GM18502 (cell line): ENCODE results near the gene EPHA4.

Experiments
- ATAC-seq: cut with Tn5 transposase; IDR thresholded peaks from one replicate; pipeline ENCODE4 v1.9.1; 2021; ENCODE audit warnings: mild to moderate bottlenecking; ENCODE audit not compliant: unreplicated experiment, poor library complexity

The EPHA4 gene

DNA sequence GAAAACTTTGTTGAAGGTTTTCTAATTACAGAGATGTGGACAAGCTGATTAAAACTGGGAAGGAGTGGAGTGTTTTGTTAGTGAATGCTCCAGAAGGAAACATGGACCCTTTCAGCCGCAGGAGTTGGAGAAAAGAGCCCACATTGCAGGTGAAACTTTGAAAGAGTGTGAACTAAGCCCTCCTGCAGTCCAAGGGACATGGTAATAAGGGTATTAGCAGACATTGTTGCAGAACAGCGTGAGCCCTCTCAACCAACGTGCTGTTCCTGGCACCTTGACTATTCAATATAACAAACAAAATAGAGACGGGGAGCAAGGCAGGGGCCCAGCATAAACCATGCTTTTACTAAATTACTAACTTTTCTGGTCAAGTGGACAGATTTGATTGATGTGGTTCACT, 122.7 kb downstream of the EPHA4 start:
- ATAC-seq, result no peak

DNA sequence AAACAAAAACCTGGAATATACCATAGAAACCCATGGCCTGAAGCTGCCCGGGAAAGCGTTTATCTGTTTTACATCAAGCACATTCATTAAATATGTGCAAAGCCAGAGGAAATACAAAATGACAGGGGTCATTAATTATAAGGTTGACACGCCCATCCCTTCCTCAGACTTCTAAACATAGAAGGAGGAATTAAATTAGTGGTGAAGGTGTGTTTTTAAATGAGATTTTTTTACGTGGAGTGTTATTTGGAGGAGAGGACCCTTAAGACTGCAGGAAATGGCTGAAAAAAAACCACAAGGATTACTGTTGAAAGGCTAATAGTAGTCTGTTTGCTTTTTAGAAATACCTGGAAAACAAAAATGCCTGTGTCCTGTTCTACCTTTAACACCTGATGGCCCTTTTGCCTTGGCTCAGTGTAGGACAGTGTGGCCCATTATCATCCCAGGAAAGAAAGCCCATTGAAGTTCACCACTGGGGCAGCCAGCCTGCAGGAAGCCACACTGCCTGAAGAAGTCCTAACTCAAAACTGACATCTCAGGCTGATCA, 123.2 kb downstream of the EPHA4 start:
- no peak for ATAC-seq

DNA sequence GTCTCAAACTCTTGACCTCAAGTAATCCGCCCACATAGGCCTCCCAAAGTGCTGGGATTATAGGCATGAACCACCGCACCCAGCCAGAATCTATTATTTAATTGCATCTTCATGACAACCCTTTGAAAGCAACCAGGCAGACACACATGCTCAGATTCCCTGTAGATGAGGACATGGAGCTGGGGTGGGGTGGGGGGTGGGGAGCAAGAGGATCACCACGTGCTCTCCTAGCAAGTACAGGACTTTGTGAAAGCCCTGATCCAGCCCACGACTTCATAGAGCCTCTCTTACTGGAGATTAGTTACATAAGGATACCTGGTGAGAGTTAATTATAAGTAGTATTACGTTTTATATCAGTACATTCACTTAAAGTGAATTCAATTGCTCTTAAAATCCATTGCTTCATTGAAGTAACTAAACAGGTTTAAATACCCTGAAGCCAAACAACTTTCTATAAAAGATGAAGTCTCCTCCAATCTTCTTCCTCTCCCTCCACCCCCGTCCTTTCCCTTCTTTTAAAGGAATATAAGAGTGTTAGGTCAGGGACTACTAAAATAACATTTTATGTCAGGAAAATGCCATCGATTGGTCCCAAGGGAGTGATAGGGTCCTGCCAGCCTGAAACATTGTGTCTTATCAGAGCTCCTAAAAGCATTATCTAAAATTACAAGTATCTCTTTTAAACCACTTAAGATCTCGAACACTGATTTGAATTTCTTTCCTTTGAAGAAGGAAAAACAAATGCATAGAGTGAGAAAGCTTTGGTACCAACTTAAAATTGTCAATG, 123.9 kb downstream of the EPHA4 start:
- no peak for ATAC-seq

DNA sequence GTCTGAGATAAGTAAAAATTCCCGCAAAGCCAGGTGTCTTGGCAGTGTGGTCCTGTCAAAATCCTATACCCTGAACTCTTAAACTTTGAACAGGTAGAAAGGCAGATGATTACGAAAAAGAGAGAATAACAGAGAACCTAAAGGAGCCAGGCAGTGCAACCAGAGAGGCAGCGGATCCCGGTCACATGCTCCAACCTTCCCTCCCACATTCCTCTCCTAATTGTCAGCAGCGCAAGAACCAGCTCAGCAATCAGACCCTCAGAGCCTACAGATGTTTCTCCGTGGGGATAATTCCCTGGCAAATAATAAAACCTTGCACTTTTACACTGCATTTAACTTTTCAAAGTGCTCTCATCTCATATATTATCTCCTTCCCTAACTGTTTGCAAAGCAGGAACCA, 124.8 kb downstream of the EPHA4 start:
- no peak for ATAC-seq

DNA sequence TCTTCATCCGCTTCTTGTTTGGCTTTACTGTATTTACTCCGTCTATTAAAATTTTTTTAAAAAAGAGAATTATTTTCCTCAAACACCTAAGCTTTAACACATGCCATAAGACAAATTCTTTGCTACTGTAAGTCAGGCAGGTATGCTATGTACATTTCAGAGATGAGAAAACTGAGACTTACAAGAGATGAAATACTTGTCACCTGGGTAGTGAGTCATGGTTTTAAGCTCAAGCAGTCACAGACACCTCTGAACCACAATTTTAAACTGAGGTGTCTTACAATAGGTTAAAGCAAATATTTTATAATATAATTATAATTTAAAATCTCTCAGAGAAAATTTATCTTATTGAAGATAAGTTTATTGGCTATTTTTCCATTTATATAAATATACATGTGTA, 126.0 kb downstream of the EPHA4 start:
- ATAC-seq, result no peak

DNA sequence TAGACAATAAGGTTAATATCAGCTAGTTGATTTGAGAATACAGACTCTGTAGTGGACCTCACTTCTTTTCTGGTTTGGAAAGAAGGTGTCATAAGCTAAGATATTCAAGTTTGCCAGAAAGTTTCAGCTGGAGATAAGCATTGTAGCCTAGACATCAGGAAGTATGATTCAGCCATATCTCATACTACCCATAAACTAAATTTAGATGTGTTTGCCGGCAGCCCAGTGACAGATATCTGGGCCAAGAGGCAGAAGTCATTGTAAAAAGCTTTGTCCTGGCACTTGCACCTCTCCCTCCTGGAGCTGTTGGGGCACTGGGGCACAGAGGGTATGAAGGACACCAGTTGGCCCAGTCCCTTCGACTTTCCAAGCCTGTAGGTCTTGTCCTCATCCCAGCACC, 128.0 kb downstream of the EPHA4 start:
- ATAC-seq, result no peak

DNA sequence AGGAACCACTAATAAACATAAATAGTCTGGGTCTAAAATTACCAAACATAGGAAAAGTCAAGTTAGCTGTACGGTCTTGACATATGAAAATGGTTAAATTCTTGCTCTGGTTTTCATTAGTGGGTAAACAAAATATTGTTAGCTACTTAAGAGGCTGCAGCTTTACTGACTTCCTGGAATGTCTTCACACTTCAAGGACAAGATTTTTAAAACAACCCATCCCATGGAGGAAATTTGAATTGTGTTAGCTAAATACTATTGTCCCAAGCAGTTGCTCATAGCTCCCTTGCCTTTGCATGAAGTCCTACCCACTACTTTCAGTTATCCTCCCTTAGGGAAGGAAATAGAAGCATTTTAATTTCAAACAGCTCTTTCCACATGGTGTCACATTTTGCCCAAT, 128.5 kb downstream of the EPHA4 start:
- no peak for ATAC-seq

DNA sequence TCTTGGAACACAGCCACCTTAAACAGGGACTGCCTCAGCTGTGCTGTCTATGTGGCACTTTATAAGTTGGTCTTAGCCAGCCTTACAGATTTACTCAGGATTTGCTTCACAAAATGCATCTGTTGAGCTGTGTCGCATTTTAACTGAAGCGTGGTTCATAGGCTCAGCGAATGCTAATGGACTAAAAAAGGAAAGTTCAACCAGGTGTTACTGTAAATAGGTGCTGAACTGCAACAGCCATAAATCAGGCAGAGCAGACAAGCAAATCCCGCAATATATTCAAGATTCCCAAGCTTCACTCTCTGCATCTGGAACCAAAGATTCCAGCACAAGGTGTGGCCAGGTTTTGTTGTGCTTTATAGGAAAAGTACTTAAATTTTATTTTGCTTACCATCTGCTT, 130.0 kb downstream of the EPHA4 start:
- no peak for ATAC-seq

DNA sequence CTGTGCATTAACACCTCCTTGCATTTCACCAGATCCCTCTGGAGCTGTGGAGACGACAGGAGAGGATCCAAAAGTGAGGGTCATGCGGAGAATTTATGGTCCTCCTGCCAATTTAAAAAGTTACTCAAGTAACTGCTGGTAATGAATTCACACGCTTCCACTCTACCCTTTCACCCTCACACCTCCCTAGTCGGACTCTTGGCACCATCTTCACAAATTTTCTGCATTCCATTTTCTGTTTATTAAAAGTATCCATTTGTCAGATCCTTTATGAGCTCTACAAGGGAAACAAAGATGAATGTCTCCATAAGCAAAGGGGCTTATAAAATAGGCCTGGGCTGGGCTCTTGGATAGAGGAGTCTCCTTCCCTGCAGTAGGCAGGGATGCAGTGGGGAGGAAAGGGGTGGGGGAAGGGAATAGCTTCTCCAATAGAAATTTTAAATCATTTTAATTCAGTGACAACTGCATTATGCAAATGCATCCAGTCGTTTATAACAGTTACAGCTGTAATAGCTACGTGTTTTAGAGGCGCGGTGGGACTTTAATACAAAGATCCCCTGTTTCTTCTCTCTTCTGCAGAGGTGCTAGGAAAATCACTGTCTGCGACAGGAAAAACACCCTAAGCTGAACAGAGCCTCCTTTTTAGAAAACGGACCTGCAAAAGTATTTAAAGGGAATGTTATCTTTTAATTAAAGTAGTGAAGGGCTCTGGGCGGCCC, 132.2 kb downstream of the EPHA4 start:
- no peak for ATAC-seq

DNA sequence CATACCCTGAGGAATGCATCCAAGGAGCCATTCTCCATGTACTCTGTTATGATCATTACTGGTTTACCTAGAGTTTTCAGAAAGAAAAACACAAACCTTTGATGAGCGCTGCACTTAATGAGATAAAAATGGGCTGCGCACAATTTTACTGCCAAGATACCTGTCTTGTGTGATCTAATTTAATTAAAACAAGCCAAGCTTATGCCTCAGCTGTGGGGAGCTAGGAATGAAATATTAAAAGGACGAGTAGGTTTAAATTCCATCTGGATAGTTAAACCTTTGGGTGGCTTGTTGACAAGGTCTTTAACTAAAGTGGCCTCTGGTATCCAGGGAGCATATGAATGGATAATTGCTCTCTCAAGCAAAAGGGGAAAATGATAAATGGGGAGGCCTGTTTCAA, 135.0 kb downstream of the EPHA4 start:
- ATAC-seq, result no peak

DNA sequence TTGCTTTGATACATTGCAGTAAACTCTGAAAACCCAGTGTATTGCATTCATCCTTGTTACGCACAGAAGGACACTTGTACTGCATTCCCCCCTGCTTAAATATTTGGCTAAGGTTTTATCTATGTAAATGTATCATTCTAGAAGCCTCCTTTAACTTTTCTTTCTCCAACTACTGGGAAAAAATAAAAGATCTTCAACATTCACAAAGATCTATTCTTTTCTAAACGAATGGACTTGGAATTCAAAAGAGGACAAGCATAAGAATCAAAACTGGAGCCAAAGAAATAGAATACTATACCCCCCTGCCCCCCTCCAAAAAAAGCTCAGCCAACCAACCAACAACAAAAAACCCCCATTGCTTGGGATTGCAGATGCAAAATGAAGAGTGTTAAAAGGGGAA, 136.9 kb downstream of the EPHA4 start:
- ATAC-seq, result no peak

DNA sequence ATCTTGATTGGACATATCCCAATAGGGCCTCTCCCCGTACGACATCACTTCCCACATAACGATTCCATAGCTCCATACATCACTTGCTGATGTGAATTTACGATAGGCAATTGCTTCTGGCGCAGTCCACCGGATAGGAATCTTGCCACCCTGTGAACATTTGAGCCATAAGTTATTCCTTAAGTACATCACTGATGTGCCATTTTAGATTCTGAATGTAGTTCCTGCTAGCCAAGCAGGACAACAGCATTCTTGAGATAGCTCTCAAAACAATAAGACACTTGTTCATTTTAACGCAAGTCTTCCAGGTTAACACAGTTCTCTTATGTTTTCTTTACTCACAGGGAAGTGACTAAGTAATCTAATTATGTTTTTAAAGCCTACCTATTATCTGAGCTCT, 138.0 kb downstream of the EPHA4 start:
- ATAC-seq, result no peak

DNA sequence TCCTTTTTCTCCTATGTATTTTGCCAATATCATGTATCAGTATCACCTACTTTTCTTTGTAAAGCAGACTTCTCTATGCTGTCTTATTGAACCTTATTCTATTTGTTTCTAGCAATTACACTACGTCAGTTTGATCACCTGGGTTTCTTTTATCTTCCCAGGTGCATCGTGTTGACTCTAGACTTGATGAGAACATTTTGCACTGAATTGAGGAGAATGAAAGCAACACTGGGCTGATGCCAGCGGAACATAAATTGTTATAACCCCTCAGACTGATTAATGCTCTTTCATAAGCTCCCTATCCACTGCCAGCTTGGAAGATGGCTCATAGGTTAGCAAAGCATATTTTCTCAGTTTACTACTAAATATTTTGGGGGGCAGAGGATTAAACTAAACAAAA, 140.6 kb downstream of the EPHA4 start:
- ATAC-seq, result no peak

DNA sequence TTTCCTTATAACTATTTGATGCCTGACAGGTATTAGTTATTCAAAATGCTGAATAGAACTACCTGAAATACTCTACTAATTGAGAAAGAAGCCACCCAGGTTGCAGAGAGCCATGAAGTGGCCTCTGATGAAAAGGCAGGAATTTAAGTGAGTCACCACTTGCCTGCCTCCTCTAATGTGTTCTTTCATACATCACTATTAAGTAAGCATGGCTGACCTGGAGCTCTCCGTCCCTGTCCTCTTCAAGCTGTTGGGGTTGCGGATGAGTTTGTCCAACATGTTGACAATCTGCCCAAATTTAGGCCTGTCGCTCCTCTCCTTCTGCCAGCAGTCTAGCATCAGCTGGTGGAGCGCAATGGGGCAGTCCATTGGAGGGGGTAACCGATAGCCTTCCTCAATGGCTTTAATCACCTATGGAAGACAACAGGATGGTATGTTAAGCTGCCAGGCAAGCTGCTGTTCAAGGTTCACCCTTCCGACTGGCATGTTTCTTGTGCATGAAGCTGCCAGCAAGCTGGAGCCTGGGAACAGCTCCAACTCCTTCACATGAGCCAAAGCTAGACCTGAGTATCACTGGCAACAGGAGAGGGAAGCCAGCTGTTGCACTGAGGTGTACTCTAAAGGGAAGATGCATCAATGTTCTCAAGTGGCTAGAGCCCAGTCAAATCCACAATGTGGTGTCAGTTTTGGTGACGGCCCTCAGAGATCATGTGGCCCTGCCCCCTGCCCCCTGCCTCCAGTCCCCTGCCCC, 142.2 kb downstream of the EPHA4 start:
- no peak for ATAC-seq

DNA sequence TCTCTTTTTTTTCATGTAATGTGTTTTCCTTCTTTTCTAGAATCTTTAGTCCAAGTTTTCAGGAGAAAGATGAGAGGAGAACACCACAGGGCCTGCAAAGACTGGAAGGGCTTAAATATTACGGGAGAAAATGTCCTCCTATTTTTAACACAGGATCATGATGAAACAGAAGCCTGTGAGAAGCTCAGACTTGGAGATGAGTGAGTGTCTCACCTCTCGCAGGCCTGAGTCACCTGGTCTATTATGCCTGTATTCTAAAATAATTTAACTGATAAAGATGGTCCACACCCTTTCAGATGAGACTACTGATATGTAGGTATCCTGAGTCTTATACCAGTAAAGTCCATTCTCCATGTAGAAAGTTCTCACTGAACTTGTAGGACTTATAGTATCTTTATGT, 143.2 kb downstream of the EPHA4 start:
- no peak for ATAC-seq

DNA sequence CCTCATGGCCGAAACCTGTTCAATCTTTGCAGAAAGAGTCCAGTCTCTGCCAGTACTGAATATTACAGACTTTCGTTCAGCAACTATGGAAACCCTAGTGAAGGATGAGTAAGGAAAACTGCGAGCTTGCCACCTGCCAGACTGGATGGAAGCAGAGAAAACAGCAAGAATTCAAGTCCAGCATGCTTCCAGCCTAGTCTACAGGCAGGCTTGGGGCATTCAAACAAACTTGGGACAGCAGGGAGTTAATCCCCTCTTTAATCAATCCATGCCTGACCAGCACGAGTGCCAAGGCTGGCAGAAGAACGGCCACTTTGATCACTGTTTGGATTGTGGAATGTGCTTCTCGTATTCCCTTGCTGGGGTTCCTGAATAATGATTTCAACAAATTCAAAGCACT, 145.2 kb downstream of the EPHA4 start:
- ATAC-seq, result no peak

DNA sequence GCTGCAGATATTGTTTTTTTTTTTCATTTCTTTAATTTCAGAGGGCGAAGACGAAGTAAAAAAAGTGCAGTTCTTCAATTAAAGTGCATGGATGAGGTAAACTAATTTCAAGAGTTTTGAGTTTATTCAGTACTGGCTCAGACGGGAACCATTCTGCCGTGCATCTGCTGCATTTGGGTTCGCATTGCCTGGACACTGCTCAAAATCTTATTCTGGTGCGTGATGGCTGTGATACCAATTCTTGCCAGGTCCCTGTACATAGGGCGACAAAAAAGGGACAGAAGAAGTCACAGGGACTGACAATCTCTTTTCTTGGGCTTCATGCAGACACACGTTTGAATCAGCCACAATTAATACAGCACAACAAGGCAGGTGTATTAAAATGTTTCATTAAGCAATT, 146.2 kb downstream of the EPHA4 start:
- no peak for ATAC-seq

DNA sequence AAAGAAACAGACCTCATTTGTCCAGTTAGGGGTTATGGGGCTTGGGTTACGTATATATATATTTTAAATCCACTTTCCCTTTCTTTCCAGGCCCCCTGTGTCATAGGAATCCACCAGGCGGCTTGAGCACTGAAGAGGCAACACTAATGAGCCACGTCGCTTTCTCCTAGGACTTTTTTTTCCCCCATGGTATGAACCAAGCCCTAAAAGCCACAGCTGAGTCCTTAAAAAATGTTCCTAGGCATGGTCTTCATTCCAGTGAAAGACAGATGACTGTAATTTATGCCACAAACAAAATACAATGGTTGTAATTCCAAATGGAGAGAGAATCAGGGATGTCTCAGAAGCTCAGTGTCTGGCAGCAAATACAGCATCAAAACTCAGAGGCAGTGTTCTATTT, 146.8 kb downstream of the EPHA4 start:
- no peak for ATAC-seq

DNA sequence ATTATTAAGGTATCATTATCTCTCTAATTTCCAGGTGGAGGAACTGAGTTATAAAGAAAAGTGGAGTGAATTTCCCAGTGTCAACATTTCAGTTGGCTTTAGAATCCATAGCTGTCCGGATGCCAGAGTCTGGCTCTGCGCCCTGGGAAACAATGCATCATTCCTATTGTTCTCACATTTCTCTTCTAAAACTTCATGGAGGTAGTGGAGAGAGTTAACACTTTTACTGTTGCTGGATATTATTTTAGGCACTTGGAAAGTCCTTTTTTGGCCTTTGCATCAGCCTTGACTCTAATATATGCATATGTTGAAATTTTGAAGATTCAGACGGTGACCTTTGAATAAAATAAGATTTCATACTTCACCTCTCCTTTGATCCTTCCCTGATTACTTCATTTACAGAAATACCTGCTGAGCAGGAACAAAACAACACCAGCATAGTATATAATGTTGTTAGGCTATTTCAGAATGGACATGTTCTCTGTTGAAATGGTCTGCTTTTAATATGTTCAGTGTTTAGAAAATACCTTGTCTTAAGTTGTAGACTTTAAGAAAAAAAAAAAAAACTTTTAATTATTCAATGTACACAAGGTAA, 148.8 kb downstream of the EPHA4 start:
- ATAC-seq, result no peak

DNA sequence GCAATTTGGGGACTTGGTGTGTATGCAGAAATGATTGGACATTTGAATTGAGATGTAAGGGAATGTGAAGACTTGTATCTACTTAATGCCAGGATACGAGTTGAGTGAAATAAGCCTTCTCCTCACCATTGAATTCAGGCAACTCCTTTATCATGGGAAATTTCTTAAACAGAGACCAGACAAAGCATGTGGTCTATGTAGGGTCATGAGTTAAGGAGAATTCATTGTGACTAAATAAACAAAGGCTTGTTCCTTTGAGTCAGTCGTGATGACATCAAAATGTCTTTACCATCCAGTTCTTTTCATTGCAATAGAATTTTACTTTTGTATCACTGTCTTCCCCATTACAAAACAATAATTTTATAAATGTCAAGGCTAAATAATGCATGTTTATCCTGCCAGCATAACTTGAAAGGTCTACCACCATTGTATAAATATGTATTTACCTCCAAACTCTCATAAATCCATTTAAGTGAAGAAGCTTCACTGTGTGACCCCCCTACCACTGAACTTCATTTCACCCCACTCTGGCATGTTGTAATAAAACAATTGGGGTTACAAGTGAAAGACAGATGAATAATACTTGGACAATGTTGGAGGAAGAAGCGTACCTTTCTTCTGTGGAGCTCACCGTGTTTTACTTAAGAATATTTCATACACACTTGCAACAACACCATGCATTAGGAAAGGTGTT, 149.4 kb downstream of the EPHA4 start:
- ATAC-seq, result no peak
